Activated T-helper 17 cell treated with anti-CD3 and anti-CD28 coated beads, Interleukin-2, amount 50 U/mL, for 72 hours (primary cell): Measurements from ENCODE around the gene PERM1. TPM values are rescaled to one million over a fixed set of nuclear protein-coding genes. Genes with fewer than 3 reads are reported as not detected.
A peak's percentile ranks its signal among the peaks of the same experiment; 100 is the strongest.
"Not testable (repeated sequence)": the region's sequence is repeated elsewhere in the genome, so short reads cannot be mapped to it uniquely, and the experiment has no call there.

Source experiments
- ATAC-seq: fragments of 150-1000 bp; cut with Tn5 transposase; replicated peaks from 2 replicates; pipeline ENCODE4 v1.10.0; 2021; ENCODE audit warnings: mild to moderate bottlenecking, moderate library complexity
- H3K27ac Mint-ChIP-seq: one replicate; pipeline ENCODE4 v1.8.0; 2022; ENCODE audit warnings: mixed read lengths
- H3K27me3 Mint-ChIP-seq: one replicate; pipeline ENCODE4 v1.8.0; 2022; ENCODE audit warnings: mixed read lengths
- H3K36me3 Mint-ChIP-seq: one replicate; pipeline ENCODE4 v1.8.0; 2022; ENCODE audit warnings: low read depth, mild to moderate bottlenecking, mixed read lengths
- H3K4me1 Mint-ChIP-seq: one replicate; pipeline ENCODE4 v1.8.0; 2022; ENCODE audit warnings: mixed read lengths
- H3K4me3 Mint-ChIP-seq: one replicate; pipeline ENCODE4 v1.8.0; 2022; ENCODE audit warnings: mild to moderate bottlenecking, mixed read lengths
- H3K9me3 Mint-ChIP-seq: one replicate; pipeline ENCODE4 v1.8.0; 2022; ENCODE audit warnings: mixed read lengths
- total RNA-seq, 2 donors: library from RNA; stranded (reverse); gene quantifications; one replicate each; pipeline ENCODE4 v1.2.3, GENCODE V29; 2022

Gene PERM1
- total RNA-seq, 2 donors from 2014 or later, result not detected

DNA sequence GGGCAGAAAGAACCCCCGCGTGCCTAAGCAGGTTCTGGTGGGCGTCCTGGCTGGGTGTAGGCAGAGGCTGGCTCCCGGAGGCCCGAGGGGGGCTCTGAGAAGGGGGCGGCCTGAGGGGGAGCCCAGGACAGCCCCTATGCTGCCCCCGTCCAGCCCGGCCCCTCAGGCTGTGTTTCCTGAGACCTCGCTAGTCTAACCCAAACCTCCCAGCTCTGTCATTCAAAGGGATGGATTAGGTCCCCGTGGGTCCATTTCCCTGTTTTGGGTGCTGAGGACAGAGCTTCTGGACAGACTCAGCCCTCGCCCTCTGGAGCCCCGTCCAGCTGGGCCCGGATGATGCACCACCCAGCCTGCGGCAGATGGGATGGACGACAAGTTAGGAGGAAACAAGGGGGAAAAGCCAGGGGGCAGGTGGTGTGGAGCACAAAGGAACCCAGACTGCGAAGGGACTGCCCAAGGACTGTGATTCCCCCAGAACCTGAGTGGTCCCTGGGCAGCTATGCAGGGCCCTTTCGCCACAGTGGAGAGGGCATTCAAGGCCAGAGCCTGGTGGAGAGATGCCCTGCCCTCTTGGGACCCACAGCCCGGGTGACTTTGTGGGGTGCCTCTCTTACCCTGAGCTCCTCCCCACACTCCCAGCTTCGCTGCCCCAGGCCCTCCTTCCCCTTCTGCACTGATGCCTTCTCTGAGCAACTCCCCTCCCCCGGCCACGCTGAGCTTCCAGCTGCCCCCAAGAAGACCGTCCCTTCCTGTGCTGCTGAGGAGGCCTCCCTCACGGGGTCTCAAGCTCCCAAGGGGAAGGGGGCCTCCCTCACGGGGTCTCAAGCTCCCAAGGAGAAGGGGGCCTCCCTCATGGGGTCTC, 15.2 kb upstream of the PERM1 start:
- ATAC-seq, result no peak
- Mint-ChIP-seq H3K36me3 (no peaks in the 10 kb centered on the region), H3K27me3 (peaks cover 20% of the 10 kb centered on the region), H3K4me3 (peak overlapping the region; percentile 12), H3K9me3 (no peaks in the 10 kb centered on the region), H3K27ac (no peak overlapping the region), H3K4me1 (peaks cover 7% of the 10 kb centered on the region)

DNA sequence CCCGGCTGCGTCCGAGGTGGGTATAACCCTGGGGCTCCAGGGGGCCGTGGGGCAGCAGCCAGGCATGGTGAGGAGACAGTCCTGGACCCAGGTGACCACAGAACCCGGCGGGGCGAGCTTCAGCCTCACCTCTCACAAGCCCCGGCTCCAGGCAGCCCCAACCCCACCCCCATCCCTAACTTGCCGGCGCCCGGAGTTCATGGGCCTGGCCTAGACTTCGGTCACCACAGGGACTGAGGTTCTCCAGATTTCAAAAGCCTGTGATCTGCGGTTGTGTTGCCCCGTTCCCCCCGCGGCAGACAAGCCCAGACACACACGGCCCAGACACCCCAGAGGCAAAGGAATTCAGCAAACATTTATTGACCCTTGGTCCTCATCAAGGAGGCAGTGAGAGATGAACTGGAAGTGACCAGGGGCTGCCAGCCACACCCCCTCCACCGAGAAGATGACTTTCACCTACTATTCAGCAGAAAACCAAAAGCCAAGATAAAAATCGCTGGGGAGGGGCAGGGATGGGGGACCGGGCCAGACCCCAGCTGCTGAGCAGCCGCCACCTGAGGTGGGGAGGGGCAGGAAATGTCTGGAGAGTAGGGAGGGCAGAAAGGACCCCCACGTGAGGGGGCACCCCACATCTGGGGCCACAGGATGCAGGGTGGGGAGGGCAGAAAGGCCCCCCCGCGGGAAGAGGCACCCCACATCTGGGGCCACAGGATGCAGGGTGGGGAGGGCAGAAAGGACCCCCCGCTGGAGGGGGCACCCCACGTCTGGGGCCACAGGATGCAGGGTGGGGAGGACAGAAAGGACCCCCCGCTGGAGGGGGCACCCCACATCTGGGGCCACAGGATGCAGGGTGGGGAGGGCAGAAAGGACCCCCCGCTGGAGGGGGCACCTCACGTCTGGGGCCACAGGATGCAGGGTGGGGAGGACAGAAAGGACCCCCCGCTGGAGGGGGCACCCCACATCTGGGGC, 14.1 kb upstream of the PERM1 start:
- no peak for ATAC-seq
- Mint-ChIP-seq H3K27me3 (peaks cover 20% of the 10 kb centered on the region), H3K4me3 (no peak overlapping the region), H3K27ac (no peak overlapping the region), H3K9me3 (no peaks in the 10 kb centered on the region), H3K36me3 (no peaks in the 10 kb centered on the region), H3K4me1 (peaks cover 11% of the 10 kb centered on the region)

DNA sequence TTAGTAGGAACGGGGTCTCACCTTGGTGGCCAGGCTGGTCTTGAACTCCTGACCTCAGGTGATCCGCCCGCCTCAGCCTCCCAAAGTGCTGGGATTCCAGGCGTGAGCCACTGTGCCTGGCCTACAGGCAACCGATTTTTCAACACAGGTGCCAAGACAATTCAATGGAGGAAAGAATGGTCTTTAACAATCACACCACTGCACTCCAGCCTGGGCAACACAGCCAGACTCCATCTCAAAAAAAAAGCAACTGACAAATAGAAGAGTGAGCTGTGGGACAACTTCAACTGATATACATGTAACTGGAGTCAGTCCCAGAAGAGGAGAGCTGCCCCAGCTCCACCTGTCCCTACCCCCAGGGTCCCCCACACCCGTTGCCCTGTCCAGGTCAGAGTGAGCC, 12.7 kb upstream of the PERM1 start:
- Mint-ChIP-seq H3K27me3 (peaks cover 20% of the 10 kb centered on the region), H3K4me1 (peaks cover 11% of the 10 kb centered on the region)
- H3K27ac Mint-ChIP-seq, ATAC-seq, H3K4me3 Mint-ChIP-seq, H3K9me3 Mint-ChIP-seq, H3K36me3 Mint-ChIP-seq: not testable (repeated sequence)

DNA sequence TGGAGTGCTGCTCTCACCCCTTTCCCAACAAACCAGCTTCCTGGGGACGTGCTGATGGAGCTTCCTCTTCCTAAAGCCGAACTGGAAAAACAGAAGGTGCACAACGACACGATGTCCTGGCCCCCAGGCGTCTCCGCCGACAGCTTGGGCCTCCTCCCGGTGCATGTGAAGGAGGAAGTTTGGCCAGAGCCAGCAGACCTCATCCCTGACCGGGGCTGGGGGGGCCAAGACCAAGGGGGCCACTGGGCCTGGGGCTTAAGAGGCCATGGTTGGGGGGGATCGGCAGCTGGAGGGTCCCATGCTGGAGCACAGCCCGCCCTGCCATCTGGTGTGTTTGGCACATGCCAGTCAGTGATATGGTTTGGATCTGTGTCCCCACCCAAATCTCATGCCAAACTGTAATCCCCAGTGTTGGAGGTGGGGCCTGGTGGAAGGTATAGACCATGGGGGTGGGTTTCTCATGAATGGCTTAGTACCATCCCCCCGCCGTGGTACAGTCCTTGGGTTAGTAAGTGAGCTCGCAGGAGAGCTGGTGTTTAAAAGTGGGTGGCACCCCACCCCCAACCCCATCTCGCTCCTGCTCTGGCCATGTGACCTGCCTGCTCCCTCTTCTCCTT, 11.6 kb upstream of the PERM1 start:
- Mint-ChIP-seq H3K4me1 (peaks cover 11% of the 10 kb centered on the region), H3K27ac (no peak overlapping the region), H3K9me3 (no peaks in the 10 kb centered on the region), H3K4me3 (no peak overlapping the region), H3K27me3 (peaks cover 28% of the 10 kb centered on the region), H3K36me3 (no peaks in the 10 kb centered on the region)
- no peak for ATAC-seq

DNA sequence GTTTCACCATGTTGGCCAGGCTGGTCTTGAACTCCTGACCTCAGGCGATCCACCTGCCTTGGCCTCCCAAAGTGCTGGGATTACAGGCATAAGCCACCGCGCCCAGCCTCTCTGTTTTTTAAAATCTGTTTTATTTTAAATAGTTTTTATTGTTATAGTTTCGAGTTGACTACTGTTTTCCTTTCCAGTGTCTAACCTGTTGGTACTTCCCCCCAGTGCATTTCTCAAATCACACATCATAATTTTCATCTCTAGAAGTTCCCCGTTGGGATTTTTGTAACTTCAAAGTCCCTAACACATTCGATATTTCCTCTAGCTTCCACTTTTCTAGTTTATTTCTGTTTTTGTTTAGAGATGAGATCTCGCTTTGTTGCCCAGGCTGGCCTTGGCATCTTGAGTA, 10.5 kb upstream of the PERM1 start:
- peak overlapping the region; percentile 0 for H3K27ac Mint-ChIP-seq
- peak overlapping the region; percentile 29 for H3K4me3 Mint-ChIP-seq
- no peaks in the 10 kb centered on the region for H3K36me3 Mint-ChIP-seq
- H3K9me3 Mint-ChIP-seq, result no peaks in the 10 kb centered on the region
- peaks cover 27% of the 10 kb centered on the region for H3K27me3 Mint-ChIP-seq
- peak; percentile 93 for ATAC-seq
- peaks cover 11% of the 10 kb centered on the region for H3K4me1 Mint-ChIP-seq

DNA sequence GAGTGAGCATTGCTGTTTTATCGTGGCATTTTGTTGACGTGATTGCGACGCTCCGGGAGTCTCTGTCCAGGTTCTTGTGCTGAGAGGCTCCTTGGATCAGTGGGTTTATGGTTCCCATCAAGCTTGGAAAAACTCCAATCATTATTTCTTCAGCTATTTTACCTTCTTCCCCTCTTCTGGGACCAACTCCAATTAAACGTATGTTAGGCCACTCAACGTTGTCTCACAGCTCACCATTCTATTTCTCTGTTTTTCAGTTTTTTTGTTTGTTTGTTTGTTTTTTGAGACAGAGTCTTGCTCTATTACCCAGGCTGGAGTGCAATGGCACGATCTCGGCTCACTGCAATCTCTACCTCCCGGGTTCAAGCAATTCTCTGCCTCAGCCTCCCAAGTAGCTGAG, 10.0 kb upstream of the PERM1 start:
- peaks cover 22% of the 10 kb centered on the region for H3K27me3 Mint-ChIP-seq
- H3K4me3 Mint-ChIP-seq, result peak overlapping the region; percentile 29
- H3K27ac Mint-ChIP-seq, result peak overlapping the region; percentile 0
- H3K36me3 Mint-ChIP-seq, result no peaks in the 10 kb centered on the region
- ATAC-seq, result no peak
- no peaks in the 10 kb centered on the region for H3K9me3 Mint-ChIP-seq
- peaks cover 11% of the 10 kb centered on the region for H3K4me1 Mint-ChIP-seq

DNA sequence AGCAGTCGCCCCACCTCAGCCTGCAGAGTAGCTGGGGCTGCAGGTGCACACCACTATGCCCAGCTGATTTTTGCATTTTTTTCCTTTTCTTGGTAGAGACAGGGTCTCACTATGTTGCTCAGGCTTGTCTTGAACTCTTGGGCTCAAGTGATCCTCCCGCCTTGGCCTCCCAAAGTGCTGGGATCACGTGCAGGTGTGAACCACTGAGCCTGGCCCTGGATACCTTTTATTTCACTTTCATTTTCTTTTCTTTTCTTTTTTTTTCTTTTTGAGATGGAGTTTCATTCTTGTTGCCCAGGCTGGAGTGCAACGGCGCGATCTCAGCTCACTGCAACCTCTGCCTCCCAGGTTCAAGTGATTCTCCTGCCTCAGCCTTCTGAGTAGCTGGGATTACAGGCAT, 9.4 kb upstream of the PERM1 start:
- Mint-ChIP-seq H3K4me1 (peaks cover 11% of the 10 kb centered on the region), H3K27me3 (peaks cover 24% of the 10 kb centered on the region)
- H3K4me3 Mint-ChIP-seq, H3K9me3 Mint-ChIP-seq, H3K27ac Mint-ChIP-seq, H3K36me3 Mint-ChIP-seq, ATAC-seq: not testable (repeated sequence)

DNA sequence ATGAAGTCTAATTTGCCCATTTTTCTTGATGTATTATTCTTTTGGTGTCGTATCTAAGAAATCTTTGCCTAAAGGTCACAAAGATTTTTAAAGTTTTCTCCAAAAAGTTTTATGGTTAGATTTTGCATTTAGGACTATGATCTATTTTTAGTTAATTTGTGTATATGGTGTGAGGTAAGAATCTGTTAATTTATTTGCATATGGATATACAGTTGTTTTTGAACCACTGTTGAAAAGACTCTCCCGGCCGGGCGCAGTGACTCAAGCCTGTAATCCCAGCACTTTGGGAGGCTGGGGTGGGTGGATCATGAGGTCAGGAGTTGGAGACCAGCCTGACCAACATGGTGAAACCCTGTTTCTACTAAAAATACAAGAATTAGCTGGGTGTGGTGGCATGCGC, 6.2 kb upstream of the PERM1 start:
- H3K4me1 Mint-ChIP-seq, result peaks cover 11% of the 10 kb centered on the region
- not testable (repeated sequence) for H3K36me3 Mint-ChIP-seq, ATAC-seq, H3K27ac Mint-ChIP-seq, H3K4me3 Mint-ChIP-seq, H3K9me3 Mint-ChIP-seq
- peaks cover 20% of the 10 kb centered on the region for H3K27me3 Mint-ChIP-seq

DNA sequence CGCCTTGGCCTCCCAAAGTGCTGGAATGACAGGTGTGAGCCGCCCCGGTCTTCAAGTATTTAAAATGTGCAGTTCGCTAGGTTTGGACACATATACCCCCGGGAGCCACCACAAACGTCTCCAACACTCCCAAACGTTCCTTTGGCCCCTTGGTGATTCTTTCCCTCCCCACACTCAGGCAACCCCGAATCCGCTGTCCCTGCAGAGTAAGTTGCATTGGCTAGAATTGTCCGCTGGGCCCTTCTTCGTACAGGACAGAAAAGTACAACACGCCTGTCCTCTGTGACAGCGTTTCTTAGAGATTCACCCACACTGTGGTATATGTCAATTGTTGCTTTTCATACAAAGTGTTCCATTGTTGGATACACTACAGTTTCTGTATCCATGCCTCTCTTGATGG, 3.2 kb upstream of the PERM1 start:
- peaks cover 20% of the 10 kb centered on the region for H3K27me3 Mint-ChIP-seq
- H3K36me3 Mint-ChIP-seq, result no peaks in the 10 kb centered on the region
- no peaks in the 10 kb centered on the region for H3K4me1 Mint-ChIP-seq
- H3K9me3 Mint-ChIP-seq, result no peaks in the 10 kb centered on the region
- H3K27ac Mint-ChIP-seq, result no peak overlapping the region
- H3K4me3 Mint-ChIP-seq, result no peak overlapping the region
- ATAC-seq, result no peak

DNA sequence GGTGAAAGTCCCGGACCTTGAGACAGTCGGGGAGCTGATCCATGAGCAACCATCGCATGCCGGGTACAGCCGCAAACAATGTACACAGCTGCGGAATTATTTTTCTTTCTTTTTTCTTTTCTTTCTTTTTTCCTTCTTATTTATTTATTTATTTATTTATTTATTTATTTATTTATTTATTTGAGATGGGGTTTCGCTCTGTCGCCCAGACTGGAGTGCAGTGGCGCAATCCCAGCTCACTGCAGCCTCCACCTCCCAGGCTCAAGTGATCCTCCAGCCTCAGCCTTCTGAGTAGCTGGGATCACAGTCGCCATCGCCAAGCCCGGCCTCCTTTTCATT, 2.6 kb upstream of the PERM1 start:
- Mint-ChIP-seq H3K4me3 (no peak overlapping the region), H3K27me3 (peaks cover 20% of the 10 kb centered on the region), H3K36me3 (no peaks in the 10 kb centered on the region), H3K9me3 (no peaks in the 10 kb centered on the region), H3K4me1 (no peaks in the 10 kb centered on the region), H3K27ac (no peak overlapping the region)
- no peak for ATAC-seq

DNA sequence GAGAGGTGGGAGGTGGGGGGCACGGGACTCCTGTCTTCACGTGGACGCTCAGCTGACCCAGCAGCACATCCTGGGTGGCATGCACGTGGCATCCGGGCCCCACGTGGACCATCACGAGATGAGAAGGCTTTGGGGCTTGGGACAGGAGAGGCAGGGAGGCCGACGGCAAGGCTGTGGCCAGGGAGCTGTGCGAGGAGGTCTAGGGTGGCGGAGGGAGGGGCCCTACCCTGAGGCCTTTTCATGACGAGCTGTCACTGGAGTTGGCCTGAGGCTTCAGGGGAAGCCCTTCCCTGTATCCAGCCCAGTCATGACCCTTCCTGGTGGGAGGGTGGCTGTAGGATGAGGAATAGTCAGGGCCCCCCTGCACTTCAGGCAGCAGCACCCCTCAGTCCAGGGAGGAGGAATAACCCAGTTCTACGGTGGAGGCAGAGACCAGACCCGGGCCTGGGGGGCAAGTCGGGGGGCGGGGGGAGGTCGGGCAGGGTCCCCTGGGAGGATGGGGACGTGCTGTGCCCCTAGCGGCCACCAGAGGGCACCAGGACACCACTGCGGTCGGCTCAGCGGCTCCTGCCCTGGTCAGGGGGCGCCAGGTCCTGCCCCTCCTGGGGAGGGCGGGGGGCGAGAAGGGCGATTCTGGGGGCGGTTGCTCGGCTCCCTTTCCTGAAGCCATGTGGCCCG, 2.0 kb upstream of the PERM1 start:
- no peaks in the 10 kb centered on the region for H3K36me3 Mint-ChIP-seq
- H3K27me3 Mint-ChIP-seq, result peaks cover 16% of the 10 kb centered on the region
- no peaks in the 10 kb centered on the region for H3K9me3 Mint-ChIP-seq
- no peak overlapping the region for H3K27ac Mint-ChIP-seq
- no peak overlapping the region for H3K4me3 Mint-ChIP-seq
- H3K4me1 Mint-ChIP-seq, result no peaks in the 10 kb centered on the region
- peak; percentile 78 for ATAC-seq

DNA sequence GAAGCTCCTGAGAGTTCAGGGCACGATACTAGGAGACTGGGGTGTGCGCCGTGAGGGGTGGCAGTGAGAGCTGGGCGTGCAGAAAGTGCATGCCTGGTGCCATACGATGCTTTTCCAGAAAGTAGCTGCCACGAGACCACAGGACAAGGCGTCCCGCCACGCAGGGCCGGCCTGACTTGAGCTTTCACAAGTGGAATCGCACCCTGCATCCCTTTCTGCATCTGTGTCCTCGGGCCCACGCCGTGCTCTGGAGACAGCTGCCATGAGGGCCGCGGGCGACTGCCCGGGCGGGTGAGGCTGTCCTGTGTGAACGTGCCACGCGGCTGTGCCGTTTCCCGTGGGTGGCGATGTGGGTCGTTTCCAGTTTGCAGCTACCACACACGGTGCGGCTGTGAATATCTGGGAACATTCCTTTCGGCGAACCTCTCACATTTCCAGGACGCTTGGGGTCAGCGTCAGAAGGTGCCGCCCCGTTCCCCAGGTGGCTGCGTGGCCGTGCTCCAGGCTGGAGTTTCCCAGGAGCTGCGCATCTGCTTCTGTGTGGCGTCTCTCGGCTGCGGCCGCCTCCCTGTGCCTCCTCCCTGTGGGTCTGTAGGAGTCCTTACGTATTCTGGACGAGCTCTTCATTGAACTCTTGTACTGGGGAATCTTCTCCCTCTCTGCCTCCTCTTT, 1.0 kb upstream of the PERM1 start:
- Mint-ChIP-seq H3K4me3 (no peak overlapping the region), H3K27ac (no peak overlapping the region), H3K4me1 (no peaks in the 10 kb centered on the region), H3K27me3 (peaks cover 11% of the 10 kb centered on the region), H3K36me3 (no peaks in the 10 kb centered on the region), H3K9me3 (no peaks in the 10 kb centered on the region)
- ATAC-seq, result no peak

DNA sequence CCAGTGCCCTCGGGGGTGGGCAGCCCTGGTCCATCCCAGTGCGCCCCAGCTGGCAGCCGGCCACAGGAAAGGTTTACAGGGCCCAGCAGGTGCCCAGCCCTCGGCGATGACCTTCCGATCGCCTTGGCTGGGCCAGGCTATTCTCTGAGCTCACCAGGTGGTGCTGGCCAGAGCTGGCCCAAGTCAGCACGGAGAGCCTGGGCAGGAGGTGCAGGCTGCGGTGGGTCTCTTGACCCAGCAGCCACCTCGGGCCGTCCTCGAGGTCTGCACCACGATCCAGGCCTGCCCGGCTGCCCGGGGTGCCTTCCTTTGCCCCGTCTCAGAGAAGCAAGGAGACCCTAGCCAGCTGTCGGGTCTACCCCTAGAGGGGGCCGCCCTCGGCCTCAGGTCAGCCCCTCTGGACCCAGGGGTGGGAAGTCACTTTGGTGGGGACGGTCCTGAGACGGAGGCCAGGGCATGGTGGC, 370 bp downstream of the PERM1 start:
- Mint-ChIP-seq H3K4me1 (no peaks in the 10 kb centered on the region), H3K9me3 (no peaks in the 10 kb centered on the region), H3K27ac (no peak overlapping the region), H3K4me3 (no peak overlapping the region), H3K36me3 (no peaks in the 10 kb centered on the region), H3K27me3 (peaks cover 10% of the 10 kb centered on the region)
- no peak for ATAC-seq
